GM19395 (cell line): Measurements from ENCODE around the gene DYRK1A.

Source experiments
- ATAC-seq: cut with Tn5 transposase; IDR thresholded peaks from one replicate; pipeline ENCODE4 v1.9.1; 2021; ENCODE audit warnings: mild to moderate bottlenecking, moderate library complexity; ENCODE audit not compliant: unreplicated experiment

The DYRK1A gene

GRCh38 chr21:37447288-37447936, 80.8 kb downstream of the DYRK1A start:
- no peak for ATAC-seq

- ATAC-seq, result no peak
Observed at GRCh38 chr21:37449302-37449937, 82.8 kb downstream of the DYRK1A start.

- no peak for ATAC-seq
Observed at GRCh38 chr21:37450445-37450941, 83.9 kb downstream of the DYRK1A start.

- ATAC-seq, result no peak
Observed at GRCh38 chr21:37451446-37451845, 84.9 kb downstream of the DYRK1A start.

GRCh38 chr21:37452227-37452626, 85.7 kb downstream of the DYRK1A start:
- ATAC-seq, result no peak

- no peak for ATAC-seq
Observed at GRCh38 chr21:37453350-37453749, 86.8 kb downstream of the DYRK1A start.

GRCh38 chr21:37454869-37455503, 88.4 kb downstream of the DYRK1A start:
- no peak for ATAC-seq

GRCh38 chr21:37455504-37455911, 88.9 kb downstream of the DYRK1A start:
- ATAC-seq, result no peak

GRCh38 chr21:37458669-37459276, 92.2 kb downstream of the DYRK1A start:
- no peak for ATAC-seq

GRCh38 chr21:37459575-37459974, 93.0 kb downstream of the DYRK1A start:
- ATAC-seq, result no peak

- ATAC-seq, result no peak
Observed at GRCh38 chr21:37460196-37460595, 93.6 kb downstream of the DYRK1A start.

- ATAC-seq, result peak; percentile 39
Observed at GRCh38 chr21:37461479-37461878, 94.9 kb downstream of the DYRK1A start.

GRCh38 chr21:37462087-37462861, 95.7 kb downstream of the DYRK1A start:
- no peak for ATAC-seq

GRCh38 chr21:37463083-37463801, 96.7 kb downstream of the DYRK1A start:
- ATAC-seq, result no peak

GRCh38 chr21:37467082-37467481, 100.5 kb downstream of the DYRK1A start:
- no peak for ATAC-seq

GRCh38 chr21:37468909-37469308, 102.3 kb downstream of the DYRK1A start:
- ATAC-seq, result no peak

GRCh38 chr21:37469441-37469840, 102.9 kb downstream of the DYRK1A start:
- ATAC-seq, result no peak

GRCh38 chr21:37472581-37472980, 106.0 kb downstream of the DYRK1A start:
- ATAC-seq, result no peak

GRCh38 chr21:37473491-37473890, 106.9 kb downstream of the DYRK1A start:
- ATAC-seq, result no peak

- ATAC-seq, result no peak
Observed at GRCh38 chr21:37474342-37474741, 107.8 kb downstream of the DYRK1A start.
